GM21367 (cell line): ENCODE results near the gene ITPRID1.

Experiments used
- ATAC-seq: cut with Tn5 transposase; IDR thresholded peaks from one replicate; pipeline ENCODE4 v1.9.1; 2021; ENCODE audit not compliant: unreplicated experiment

Gene ITPRID1

DNA sequence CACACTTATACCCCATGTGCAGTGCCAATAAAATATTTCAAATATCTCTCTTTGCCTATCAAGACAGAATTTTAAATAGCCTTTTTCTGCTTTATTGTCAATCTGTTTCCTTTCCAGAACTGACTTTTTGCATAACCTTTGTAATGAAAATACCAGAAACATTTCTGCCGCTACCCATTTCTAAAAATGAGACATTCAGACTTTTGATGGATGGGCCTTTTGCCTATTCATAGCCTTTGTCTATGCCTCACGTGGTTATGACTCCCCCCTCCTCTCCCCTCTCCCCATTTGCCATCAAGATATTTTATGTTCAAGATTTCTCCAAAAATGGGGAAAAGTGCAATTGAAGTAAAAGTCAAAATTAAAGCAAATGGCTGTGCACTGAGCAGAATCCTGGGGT is 179.0 kb downstream of the ITPRID1 start:
- ATAC-seq = no peak

DNA sequence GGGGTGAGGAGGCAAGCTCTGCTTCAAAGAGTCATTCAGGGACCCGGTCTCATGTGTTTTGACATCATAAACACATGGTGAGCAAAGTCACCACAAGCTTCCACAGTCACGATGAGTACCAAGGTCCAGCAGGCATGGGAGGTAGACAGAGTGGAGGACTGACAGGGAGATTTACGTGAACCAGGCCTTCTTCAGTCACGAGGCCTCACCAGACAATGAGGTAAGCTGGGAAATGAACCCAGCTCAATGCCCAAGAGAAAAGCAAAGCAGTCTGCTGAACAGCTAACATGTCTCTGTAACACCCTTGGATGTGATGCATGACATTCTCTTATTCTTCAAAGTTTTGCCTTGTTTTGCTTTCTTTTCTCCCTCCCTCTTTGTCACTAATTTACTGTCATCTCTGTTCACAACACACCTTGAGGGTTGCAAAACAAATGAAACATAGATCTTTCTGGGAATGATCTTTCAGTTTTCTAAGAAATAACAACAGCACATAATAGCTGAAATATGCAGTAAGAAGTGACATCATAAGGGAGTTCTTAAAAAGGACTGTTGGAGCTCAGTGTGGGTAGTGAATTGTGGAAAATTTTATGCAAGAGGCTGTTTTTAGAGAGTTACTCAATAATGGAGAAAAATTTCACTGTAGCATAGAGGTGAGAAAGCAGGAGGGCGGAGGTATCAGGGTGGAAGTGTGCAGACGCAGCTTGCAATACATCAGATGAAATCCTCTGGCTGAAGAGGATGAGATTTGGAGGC is 182.1 kb downstream of the ITPRID1 start:
- no peak for ATAC-seq

DNA sequence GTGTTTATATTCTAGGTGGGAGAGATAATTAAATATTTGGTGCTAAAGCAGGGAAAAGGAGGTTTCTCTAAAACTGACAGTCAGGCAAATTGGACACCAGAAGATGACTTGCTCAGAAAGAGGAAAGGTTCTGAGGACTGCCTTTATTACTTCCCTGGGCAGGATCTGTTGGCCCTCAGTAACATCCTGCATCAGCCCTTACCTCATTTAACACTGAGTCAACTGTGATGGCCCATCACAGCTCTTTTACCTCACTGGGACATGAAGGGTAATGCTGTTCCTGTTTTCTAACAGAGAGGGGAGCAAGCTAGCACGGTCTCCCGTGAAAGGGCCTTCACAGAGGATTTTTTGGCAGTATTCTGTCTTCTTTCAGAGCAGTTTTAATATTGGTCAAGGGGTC is 185.2 kb downstream of the ITPRID1 start:
- no peak for ATAC-seq

DNA sequence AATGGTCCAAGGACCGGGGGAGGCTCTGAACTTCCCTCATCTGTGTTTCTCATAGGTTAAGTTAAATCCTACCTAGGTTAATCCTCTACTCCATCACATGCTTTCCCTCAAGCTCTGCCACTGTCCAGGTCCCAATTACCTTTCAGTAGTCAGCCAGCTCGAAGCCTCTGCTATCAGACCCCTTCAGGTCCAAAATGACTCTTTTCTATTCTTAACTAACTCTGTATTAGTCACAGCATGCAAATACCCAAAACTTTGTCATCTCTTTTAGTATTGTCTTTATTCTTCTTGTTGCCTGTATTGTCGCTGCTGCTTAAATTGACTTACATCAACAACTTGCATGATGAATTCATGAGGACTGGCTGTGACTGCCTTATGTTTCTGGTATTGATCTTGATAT is 188.5 kb downstream of the ITPRID1 start:
- ATAC-seq = no peak

DNA sequence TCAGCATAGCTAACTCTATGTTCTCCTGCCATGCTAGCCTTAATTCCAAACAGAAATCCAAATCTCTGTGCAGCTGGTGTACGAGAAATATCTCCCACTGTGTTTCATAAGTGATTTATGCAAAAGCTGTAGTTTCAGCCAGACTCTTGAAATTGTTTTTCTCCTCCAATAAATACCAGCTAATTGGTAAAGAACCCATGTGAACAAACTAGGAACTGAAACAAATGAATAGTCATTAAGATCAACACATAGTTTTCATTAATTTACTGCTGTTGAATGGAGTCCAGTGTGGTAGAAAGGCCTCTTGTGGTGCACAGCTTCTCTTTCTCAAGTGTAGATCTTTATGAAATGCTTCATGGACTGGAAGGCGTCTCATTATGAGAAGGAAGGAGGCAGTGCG is 191.5 kb downstream of the ITPRID1 start:
- no peak for ATAC-seq

DNA sequence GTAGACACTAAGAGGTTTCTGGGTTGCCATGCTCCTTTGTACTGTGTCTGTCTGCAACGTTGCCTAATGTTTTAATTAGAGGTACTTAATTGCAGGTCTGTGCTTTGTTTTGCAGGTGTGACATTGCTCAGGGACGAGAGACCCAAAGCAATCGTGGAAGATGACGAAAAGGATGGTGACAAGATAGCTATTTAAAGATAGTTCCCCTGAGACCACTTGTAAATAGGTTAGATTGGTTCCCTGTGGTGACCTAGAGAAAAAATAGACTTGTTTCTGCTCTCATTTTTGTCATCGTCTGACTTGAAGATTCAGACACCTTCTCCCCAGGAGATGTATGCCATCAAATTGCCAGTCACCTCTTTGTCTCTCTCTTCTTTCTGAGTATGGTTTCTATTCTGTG is 193.2 kb downstream of the ITPRID1 start:
- ATAC-seq = no peak
